Adipose tissue (tissue), 3 donors: ENCODE measurements around the gene PAX6. TPM values are rescaled to one million over a fixed set of nuclear protein-coding genes. Genes with fewer than 3 reads are reported as not detected.

Experiments used
- H3K27ac ChIP-seq: one replicate; pipeline ENCODE4 v1.5.1; 2013; ENCODE audit warnings: low read depth, low read length
- WGBS, 3 donors: extraction: QIAGEN DNeasy Blood & Tissue Kit; methylation state at CpG; one replicate each; pipeline ENCODE4 v1.1.7; 2013; 5-methylcytosine and 5-hydroxymethylcytosine counted together
- polyA plus RNA-seq, 3 donors: library from polyadenylated mRNA; stranded (reverse); fragments of 200-250 nt; gene quantifications; one replicate each; pipeline ENCODE4 v1.2.3, GENCODE V29; 2013
- donor health status: healthy with polysubstance abuse.
- donor health status: Bipolar disorder and iron deficiency.
- donor health status: healthy.

The PAX6 gene
- 1 to 10 TPM in 1 of 3 donors, under 1 TPM in 2; 0.06 to 4.2 (median 0.34) TPM for polyA plus RNA-seq

- WGBS, 3 donors: 3 to 6% (median 4%) methylated on average over 49 of the region's 49 CpGs
- no peak within 1 kb of the TSS for H3K27ac ChIP-seq
Measured at GRCh38 chr11:31810779-31811647, at the start of gene PAX6. TSS of gene PAX6 (minus strand) at chr11:31811322. CDS start at chr11:31806411, 4,911 bp downstream.

- no peak overlapping the region for H3K27ac ChIP-seq
Measured at GRCh38 chr11:31860391-31860790, 49.3 kb upstream of the PAX6 start.

- no peak overlapping the region for H3K27ac ChIP-seq
Measured at GRCh38 chr11:31856248-31856647, 45.1 kb upstream of the PAX6 start.

- 95 to 100% (median 97%) methylated on average over 1 of the region's 1 CpG for WGBS, 3 donors
- no peak overlapping the region for H3K27ac ChIP-seq
Measured at GRCh38 chr11:31855466-31855865, 44.3 kb upstream of the PAX6 start.

- WGBS, 3 donors: 88 to 97% (median 94%) methylated on average over 4 of the region's 4 CpGs
- no peak overlapping the region for H3K27ac ChIP-seq
Measured at GRCh38 chr11:31850365-31850764, 39.2 kb upstream of the PAX6 start.

GRCh38 chr11:31847761-31848160 is 36.6 kb upstream of the PAX6 start:
- H3K27ac ChIP-seq: no peak overlapping the region
- 72 to 78% (median 72%) methylated on average over 2 of the region's 2 CpGs for WGBS, 3 donors

- WGBS, 3 donors: 65 to 86% (median 74%) methylated on average over 1 of the region's 1 CpG
- H3K27ac ChIP-seq: no peak overlapping the region
Measured at GRCh38 chr11:31845331-31845730, 34.2 kb upstream of the PAX6 start.

- H3K27ac ChIP-seq: no peak overlapping the region
- WGBS, 3 donors: 46 to 50% (median 49%) methylated on average over 6 of the region's 6 CpGs
Measured at GRCh38 chr11:31844351-31844750, 33.2 kb upstream of the PAX6 start.

GRCh38 chr11:31841435-31841834 is 30.3 kb upstream of the PAX6 start:
- WGBS, 3 donors: 73 to 87% (median 79%) methylated on average over 3 of the region's 3 CpGs
- H3K27ac ChIP-seq: no peak overlapping the region

- 13 to 47% (median 36%) methylated on average over 1 of the region's 1 CpG for WGBS, 3 donors
- H3K27ac ChIP-seq: no peak overlapping the region
Measured at GRCh38 chr11:31834237-31834636, 23.1 kb upstream of the PAX6 start.

- WGBS, 3 donors: 69 to 80% (median 73%) methylated on average over 4 of the region's 4 CpGs
- no peak overlapping the region for H3K27ac ChIP-seq
Measured at GRCh38 chr11:31830406-31830805, 19.3 kb upstream of the PAX6 start.

GRCh38 chr11:31828217-31828616 is 17.1 kb upstream of the PAX6 start:
- 26 to 28% (median 26%) methylated on average over 7 of the region's 7 CpGs for WGBS, 3 donors

GRCh38 chr11:31827455-31828206 is 16.5 kb upstream of the PAX6 start:
- 6 to 10% (median 9%) methylated on average over 18 of the region's 18 CpGs for WGBS, 3 donors

More at GRCh38 chr11:31828217-31828616, 17.1 kb upstream of the PAX6 start:
- H3K27ac ChIP-seq: no peak overlapping the region

GRCh38 chr11:31826536-31827438 is 15.7 kb upstream of the PAX6 start:
- 4 to 8% (median 6%) methylated on average over 52 to 55 of the region's 55 CpGs for WGBS, 3 donors
- no peak overlapping the region for H3K27ac ChIP-seq

More at GRCh38 chr11:31827455-31828206, 16.5 kb upstream of the PAX6 start:
- no peak overlapping the region for H3K27ac ChIP-seq

GRCh38 chr11:31825838-31826484 is 14.8 kb upstream of the PAX6 start:
- 6% methylated on average over 36 to 37 of the region's 37 CpGs for WGBS, 3 donors
- no peak overlapping the region for H3K27ac ChIP-seq

- 10 to 11% (median 10%) methylated on average over 52 of the region's 52 CpGs for WGBS, 3 donors
- no peak overlapping the region for H3K27ac ChIP-seq
Measured at GRCh38 chr11:31824879-31825837, 14.0 kb upstream of the PAX6 start.

- 10 to 15% (median 13%) methylated on average over 18 of the region's 18 CpGs for WGBS, 3 donors
- H3K27ac ChIP-seq: no peak overlapping the region
Measured at GRCh38 chr11:31824332-31824878, 13.3 kb upstream of the PAX6 start.
